ENCODE measurements around the gene CHI3L2. TPM values are rescaled to one million over a fixed set of nuclear protein-coding genes. Genes with fewer than 3 reads are reported as not detected.

Gene CHI3L2
- polyA plus RNA-seq, 2 of the 4 experiments (the other 2 are of a cell fraction): 0.23 to 0.43 TPM

GRCh38 chr1:111222308-111223125, 5.0 kb upstream of the CHI3L2 start:
- Histone ChIP-seq H3K27ac (no peak overlapping the region), H3K9me3 (no peaks in the 10 kb centered on the region), H3K4me1 (peaks cover 2% of the 10 kb centered on the region; the same call in 2 of the 3 replicates), H3K4me3 (no peak overlapping the region), H3K4me2 (no peak overlapping the region)
- POLR2A ChIA-PET: interaction anchor here (1.3 kb wide), 1 partner anchor 177 kb away, joined by 3 read pairs; no protein-coding TSS in a partner anchor
- ATAC-seq (peak; percentile 92 to 97), DNase-seq (ENCODE audit: low read depth in 1 of 2, low spot score in 1 of 2) (peak; percentile 56 to 58), FAIRE-seq (no peak)
- CTCF ChIA-PET: interaction anchor here (0.5 to 13.8 kb wide), 29 partner anchors 10 to 433 kb away, joined by 3 to 174 read pairs (median 4); no protein-coding TSS in a partner anchor
- WGBS (ENCODE audit: missing lambda C conversion rate): 4% methylated on average over 9 of the region's 10 CpGs
- TF ChIP-seq CTCF (IDR thresholded peaks at IDR 0.05): peak; percentile 60
- TF ChIP-seq SMC3 (IDR thresholded peaks at IDR 0.05): peak; percentile 74
- no peak for TF ChIP-seq ZC3H11A (IDR thresholded peaks at IDR 0.05)
- TF ChIP-seq CHD4 (IDR thresholded peaks at IDR 0.05; ENCODE audit: borderline replicate concordance): no peak
- TF ChIP-seq GATA3 (IDR thresholded peaks at IDR 0.05; ENCODE audit: borderline replicate concordance): no peak
- peak; percentile 79 to 86 for TF ChIP-seq RAD21 (conservative IDR thresholded peaks at IDR 0.05 in 1 of 2, IDR thresholded peaks at IDR 0.05 in 1 of 2)

GRCh38 chr1:111223126-111223685, 4.3 kb upstream of the CHI3L2 start:
- FAIRE-seq: no peak
- TF ChIP-seq, protein P1, sequence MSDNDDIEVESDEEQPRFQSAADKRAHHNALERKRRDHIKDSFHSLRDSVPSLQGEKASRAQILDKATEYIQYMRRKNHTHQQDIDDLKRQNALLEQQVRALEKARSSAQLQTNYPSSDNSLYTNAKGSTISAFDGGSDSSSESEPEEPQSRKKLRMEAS (IDR thresholded peaks at IDR 0.05): no peak
- no peak for TF ChIP-seq HES2 (IDR thresholded peaks at IDR 0.05)
- no peak for TF ChIP-seq JUN (IDR thresholded peaks at IDR 0.05)
- no peak for ATAC-seq
- POLR2A ChIA-PET: interaction anchor here (1.3 kb wide), 1 partner anchor 177 kb away, joined by 3 read pairs; no protein-coding TSS in a partner anchor
- CTCF ChIA-PET: interaction anchor here (0.5 to 13.8 kb wide), 30 partner anchors 8 to 707 kb away, joined by 3 to 174 read pairs (median 4); no protein-coding TSS in a partner anchor
- no peak for DNase-seq (ENCODE audit: low read depth in 1 of 2, low spot score in 1 of 2)
- Histone ChIP-seq H3K4me2 (no peak overlapping the region), H3K9me3 (no peaks in the 10 kb centered on the region), H3K27ac (no peak overlapping the region), H3K4me3 (no peak overlapping the region), H3K4me1 (peaks cover 9% of the 10 kb centered on the region)
- WGBS (ENCODE audit: missing lambda C conversion rate): 74% methylated on average over 6 of the region's 6 CpGs

GRCh38 chr1:111225091-111225490, 2.4 kb upstream of the CHI3L2 start:
- peaks cover 19% of the 10 kb centered on the region for H3K4me1 ChIP-seq
- no peak for DNase-seq (ENCODE audit: low read depth in 1 of 2, low spot score in 1 of 2)
- H3K4me3 ChIP-seq: no peak overlapping the region
- ChIA-PET CTCF (interaction anchor here (13.8 kb wide), 1 partner anchor 173 kb away, joined by 174 read pairs; no protein-coding TSS in a partner anchor), POLR2A (no interaction called here)
- no peak overlapping the region for H3K27ac ChIP-seq
- ATAC-seq: no peak
- no peak for FAIRE-seq
- H3K9me3 ChIP-seq: no peaks in the 10 kb centered on the region
- no peak overlapping the region for H3K4me2 ChIP-seq
- TF ChIP-seq TP53 (CRISPR knock-in tag; IDR thresholded peaks at IDR 0.05) (no peak), HOXB5 (CRISPR knock-in tag; IDR thresholded peaks at IDR 0.05) (no peak), MYC (IDR thresholded peaks at IDR 0.05; ENCODE audit: borderline replicate concordance, low read length) (no peak), EP300 (IDR thresholded peaks at IDR 0.05) (no peak), MAFK (IDR thresholded peaks at IDR 0.05; ENCODE audit: partially characterized antibody) (no peak), HEYL (CRISPR knock-in tag; IDR thresholded peaks at IDR 0.05) (no peak), ELK1 (IDR thresholded peaks at IDR 0.05; ENCODE audit: low read depth, low read length) (no peak), CHD4 (IDR thresholded peaks at IDR 0.05; ENCODE audit: borderline replicate concordance) (no peak), PHF8 (IDR thresholded peaks at IDR 0.05; ENCODE audit: borderline replicate concordance, low read depth) (no peak), CTCF (IDR thresholded peaks at IDR 0.05) (no peak), HOXA7 (CRISPR knock-in tag; IDR thresholded peaks at IDR 0.05) (no peak), FOSL2 (IDR thresholded peaks at IDR 0.05) (no peak), FOSL2 (CRISPR knock-in tag; IDR thresholded peaks at IDR 0.05) (no peak), JUN (IDR thresholded peaks at IDR 0.05) (no peak), CEBPB (IDR thresholded peaks at IDR 0.05) (no peak)
- TF ChIP-seq, protein P1 (IDR thresholded peaks at IDR 0.05): no peak
- TF ChIP-seq, protein P2, sequence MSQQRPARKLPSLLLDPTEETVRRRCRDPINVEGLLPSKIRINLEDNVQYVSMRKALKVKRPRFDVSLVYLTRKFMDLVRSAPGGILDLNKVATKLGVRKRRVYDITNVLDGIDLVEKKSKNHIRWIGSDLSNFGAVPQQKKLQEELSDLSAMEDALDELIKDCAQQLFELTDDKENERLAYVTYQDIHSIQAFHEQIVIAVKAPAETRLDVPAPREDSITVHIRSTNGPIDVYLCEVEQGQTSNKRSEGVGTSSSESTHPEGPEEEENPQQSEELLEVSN (IDR thresholded peaks at IDR 0.05; ENCODE audit: borderline replicate concordance, low read depth): no peak
- TF ChIP-seq, protein P3, sequence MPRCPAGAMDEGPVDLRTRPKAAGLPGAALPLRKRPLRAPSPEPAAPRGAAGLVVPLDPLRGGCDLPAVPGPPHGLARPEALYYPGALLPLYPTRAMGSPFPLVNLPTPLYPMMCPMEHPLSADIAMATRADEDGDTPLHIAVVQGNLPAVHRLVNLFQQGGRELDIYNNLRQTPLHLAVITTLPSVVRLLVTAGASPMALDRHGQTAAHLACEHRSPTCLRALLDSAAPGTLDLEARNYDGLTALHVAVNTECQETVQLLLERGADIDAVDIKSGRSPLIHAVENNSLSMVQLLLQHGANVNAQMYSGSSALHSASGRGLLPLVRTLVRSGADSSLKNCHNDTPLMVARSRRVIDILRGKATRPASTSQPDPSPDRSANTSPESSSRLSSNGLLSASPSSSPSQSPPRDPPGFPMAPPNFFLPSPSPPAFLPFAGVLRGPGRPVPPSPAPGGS (IDR thresholded peaks at IDR 0.05): no peak

Measured in A549 (cell line).